ENCODE measurements around the gene NRXN3. TPM values are rescaled to one million over a fixed set of nuclear protein-coding genes. Genes with fewer than 3 reads are reported as not detected.

NRXN3 gene
- total and polyA plus RNA-seq, 5 donors from 2014 or later, result not detected

DNA sequence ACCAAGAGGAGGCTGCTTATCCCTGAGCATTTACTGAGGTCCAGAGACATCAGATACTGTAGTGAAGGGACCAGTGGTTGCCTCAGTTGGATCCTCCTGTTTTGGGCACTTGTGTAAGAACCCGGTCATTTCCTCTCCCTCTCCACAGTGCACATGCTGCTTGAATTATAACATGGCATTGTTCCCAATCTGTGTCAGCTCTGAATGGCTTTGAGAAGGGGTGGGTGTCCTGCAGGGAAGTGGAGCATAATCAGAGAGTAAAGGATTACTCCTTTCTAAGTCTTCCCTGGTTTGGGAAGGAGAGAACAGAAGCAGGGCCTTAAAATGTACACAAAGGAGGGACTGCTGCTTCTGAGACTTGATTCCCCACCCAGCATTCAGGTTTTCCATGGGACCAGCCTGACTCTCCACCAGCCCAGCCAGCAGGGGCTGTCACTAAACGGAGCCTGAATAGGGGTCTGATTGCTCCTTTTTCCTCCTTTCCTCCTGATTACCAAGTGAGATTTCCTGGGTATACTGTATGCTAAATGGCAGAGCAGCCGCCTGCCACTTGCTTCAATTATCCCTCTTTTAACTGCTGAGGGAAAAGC, 78.4 kb downstream of the NRXN3 start:
- H3K9me3 Mint-ChIP-seq, result peaks cover 0 to 2% (median 0%) of the 10 kb centered on the region in 7 donors
- H3K4me3 Mint-ChIP-seq, result no peak overlapping the region
- ATAC-seq (ENCODE audit: low read depth in 2 of 2), result no peak
- H3K27ac Mint-ChIP-seq, result no peak overlapping the region
- H3K4me1 ChIP-seq (ENCODE audit: control insufficient read depth, insufficient read depth, low read length, poor library complexity, severe bottlenecking), result no peaks in the 10 kb centered on the region
- H3K4me1 Mint-ChIP-seq, result no peaks in the 10 kb centered on the region
- no peaks in the 10 kb centered on the region for H3K9me3 ChIP-seq (ENCODE audit: control insufficient read depth in 2 of 2, low read length in 2 of 2)
- no peak overlapping the region for H3K27ac ChIP-seq (ENCODE audit: insufficient read depth, low read length, poor library complexity, severe bottlenecking)
- H3K27me3 ChIP-seq (ENCODE audit: control insufficient read depth, insufficient read depth, low read length), result no peaks in the 10 kb centered on the region
- no peaks in the 10 kb centered on the region for H3K36me3 Mint-ChIP-seq
- H3K27me3 Mint-ChIP-seq, result no peaks in the 10 kb centered on the region
- DNase-seq, result no peak
- H3K36me3 ChIP-seq (ENCODE audit: control insufficient read depth, insufficient read depth, low read length), result no peaks in the 10 kb centered on the region
- H3K4me3 ChIP-seq (ENCODE audit: low read depth, low read length), result no peak overlapping the region

- Histone ChIP-seq H3K4me1 (ENCODE audit: control insufficient read depth, insufficient read depth, low read length, poor library complexity, severe bottlenecking) (no peaks in the 10 kb centered on the region), H3K4me3 (ENCODE audit: low read depth, low read length) (no peak overlapping the region), H3K27me3 (ENCODE audit: control insufficient read depth, insufficient read depth, low read length) (no peaks in the 10 kb centered on the region), H3K27ac (ENCODE audit: insufficient read depth, low read length, poor library complexity, severe bottlenecking) (no peak overlapping the region), H3K9me3 (ENCODE audit: control insufficient read depth in 2 of 2, low read length in 2 of 2) (no peaks in the 10 kb centered on the region), H3K36me3 (ENCODE audit: control insufficient read depth, insufficient read depth, low read length) (no peaks in the 10 kb centered on the region)
- no peaks in the 10 kb centered on the region for H3K36me3 Mint-ChIP-seq
- H3K27ac Mint-ChIP-seq, result no peak overlapping the region
- H3K4me1 Mint-ChIP-seq, result no peaks in the 10 kb centered on the region
- no peak overlapping the region for H3K4me3 Mint-ChIP-seq
- DNase-seq, result no peak
- H3K9me3 Mint-ChIP-seq, result peaks cover 0 to 2% (median 0%) of the 10 kb centered on the region in 7 donors
- H3K27me3 Mint-ChIP-seq, result no peaks in the 10 kb centered on the region
- no peak for ATAC-seq (ENCODE audit: low read depth in 2 of 2)
Observed at GRCh38 chr14:78251308-78251707, 81.1 kb downstream of the NRXN3 start.

- Mint-ChIP-seq H3K4me1 (no peaks in the 10 kb centered on the region), H3K4me3 (no peak overlapping the region), H3K27ac (no peak overlapping the region), H3K9me3 (peaks cover 0 to 4% (median 0%) of the 10 kb centered on the region in 7 donors), H3K36me3 (no peaks in the 10 kb centered on the region), H3K27me3 (no peaks in the 10 kb centered on the region)
- DNase-seq (no peak), ATAC-seq (ENCODE audit: low read depth in 2 of 2) (no peak)
- no peak overlapping the region for H3K4me3 ChIP-seq (ENCODE audit: low read depth, low read length)
- no peaks in the 10 kb centered on the region for H3K27me3 ChIP-seq (ENCODE audit: control insufficient read depth, insufficient read depth, low read length)
- H3K4me1 ChIP-seq (ENCODE audit: control insufficient read depth, insufficient read depth, low read length, poor library complexity, severe bottlenecking), result no peaks in the 10 kb centered on the region
- H3K36me3 ChIP-seq (ENCODE audit: control insufficient read depth, insufficient read depth, low read length), result no peaks in the 10 kb centered on the region
- no peaks in the 10 kb centered on the region for H3K9me3 ChIP-seq (ENCODE audit: control insufficient read depth in 2 of 2, low read length in 2 of 2)
- no peak overlapping the region for H3K27ac ChIP-seq (ENCODE audit: insufficient read depth, low read length, poor library complexity, severe bottlenecking)
Observed at GRCh38 chr14:78253986-78254385, 83.8 kb downstream of the NRXN3 start.

DNA sequence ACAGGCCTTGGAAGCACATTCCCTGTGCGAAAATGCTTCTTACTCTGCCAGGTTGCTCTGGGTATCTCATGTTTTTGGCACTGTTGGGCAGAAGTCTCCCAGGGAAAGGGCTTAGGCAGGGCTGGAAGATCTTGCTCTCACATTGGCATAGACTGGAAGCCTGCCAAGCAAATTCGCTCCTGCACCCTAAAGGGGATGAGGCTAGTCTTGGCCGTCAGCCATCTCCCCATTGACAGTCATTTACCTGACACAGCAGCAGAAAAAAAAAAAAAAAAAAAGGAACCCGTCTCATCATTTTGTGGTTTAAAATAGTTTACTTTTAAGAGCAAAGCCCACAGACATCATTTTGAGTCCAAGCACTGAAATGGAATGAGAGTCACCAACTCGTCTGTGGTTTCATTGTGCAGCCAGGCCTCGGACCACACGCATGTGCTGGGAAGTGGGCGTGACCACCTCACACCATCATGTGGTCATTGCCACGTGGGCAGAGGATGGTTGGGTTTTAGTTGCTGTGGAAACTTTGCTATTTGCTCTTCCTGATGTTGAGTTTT, 84.8 kb downstream of the NRXN3 start:
- Mint-ChIP-seq H3K9me3 (peaks cover 0 to 4% (median 0%) of the 10 kb centered on the region in 7 donors), H3K36me3 (no peaks in the 10 kb centered on the region), H3K27me3 (no peaks in the 10 kb centered on the region), H3K4me3 (no peak overlapping the region), H3K27ac (no peak overlapping the region), H3K4me1 (no peaks in the 10 kb centered on the region)
- Histone ChIP-seq H3K4me3 (ENCODE audit: low read depth, low read length) (no peak overlapping the region), H3K9me3 (ENCODE audit: control insufficient read depth in 2 of 2, low read length in 2 of 2) (no peaks in the 10 kb centered on the region), H3K36me3 (ENCODE audit: control insufficient read depth, insufficient read depth, low read length) (no peaks in the 10 kb centered on the region), H3K27ac (ENCODE audit: insufficient read depth, low read length, poor library complexity, severe bottlenecking) (no peak overlapping the region), H3K4me1 (ENCODE audit: control insufficient read depth, insufficient read depth, low read length, poor library complexity, severe bottlenecking) (no peaks in the 10 kb centered on the region), H3K27me3 (ENCODE audit: control insufficient read depth, insufficient read depth, low read length) (no peaks in the 10 kb centered on the region)
- DNase-seq, result no peak
- ATAC-seq (ENCODE audit: low read depth in 2 of 2), result no peak

DNA sequence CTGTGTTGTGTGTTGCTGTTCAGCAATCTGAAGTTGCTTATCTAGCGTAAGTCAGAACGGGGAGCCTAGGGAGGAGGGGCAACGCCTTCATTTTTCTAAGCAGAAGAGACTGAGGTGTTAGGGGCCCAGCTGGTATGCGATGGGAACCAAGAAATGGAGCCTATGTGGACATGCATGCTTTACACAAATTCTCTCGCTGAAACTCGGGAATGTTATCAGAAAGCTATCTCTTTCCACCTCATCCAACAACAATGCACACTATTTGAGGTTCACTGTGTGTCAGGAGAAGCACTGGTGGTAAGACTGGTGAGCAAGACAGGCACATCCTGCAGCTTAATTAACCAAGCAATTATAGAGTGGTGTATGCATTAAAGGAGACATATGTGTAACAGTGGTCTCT, 89.7 kb downstream of the NRXN3 start:
- DNase-seq (no peak), ATAC-seq (ENCODE audit: low read depth in 2 of 2) (no peak)
- no peaks in the 10 kb centered on the region for H3K27me3 ChIP-seq (ENCODE audit: control insufficient read depth, insufficient read depth, low read length)
- H3K27ac ChIP-seq (ENCODE audit: insufficient read depth, low read length, poor library complexity, severe bottlenecking), result no peak overlapping the region
- H3K36me3 ChIP-seq (ENCODE audit: control insufficient read depth, insufficient read depth, low read length), result no peaks in the 10 kb centered on the region
- H3K36me3 Mint-ChIP-seq, result no peaks in the 10 kb centered on the region
- H3K4me1 Mint-ChIP-seq, result no peaks in the 10 kb centered on the region
- no peak overlapping the region for H3K4me3 ChIP-seq (ENCODE audit: low read depth, low read length)
- H3K27ac Mint-ChIP-seq, result no peak overlapping the region
- H3K27me3 Mint-ChIP-seq, result no peaks in the 10 kb centered on the region
- no peaks in the 10 kb centered on the region for H3K4me1 ChIP-seq (ENCODE audit: control insufficient read depth, insufficient read depth, low read length, poor library complexity, severe bottlenecking)
- H3K9me3 ChIP-seq (ENCODE audit: control insufficient read depth in 2 of 2, low read length in 2 of 2), result no peaks in the 10 kb centered on the region
- no peak overlapping the region for H3K4me3 Mint-ChIP-seq
- H3K9me3 Mint-ChIP-seq, result peaks cover 0 to 4% (median 2%) of the 10 kb centered on the region in 7 donors

- Histone ChIP-seq H3K27ac (ENCODE audit: insufficient read depth, low read length, poor library complexity, severe bottlenecking) (no peak overlapping the region), H3K27me3 (ENCODE audit: control insufficient read depth, insufficient read depth, low read length) (no peaks in the 10 kb centered on the region), H3K4me1 (ENCODE audit: control insufficient read depth, insufficient read depth, low read length, poor library complexity, severe bottlenecking) (no peaks in the 10 kb centered on the region), H3K9me3 (ENCODE audit: control insufficient read depth in 2 of 2, low read length in 2 of 2) (no peaks in the 10 kb centered on the region), H3K4me3 (ENCODE audit: low read depth, low read length) (no peak overlapping the region), H3K36me3 (ENCODE audit: control insufficient read depth, insufficient read depth, low read length) (no peaks in the 10 kb centered on the region)
- Mint-ChIP-seq H3K9me3 (peaks cover 0 to 5% (median 0%) of the 10 kb centered on the region in 7 donors), H3K4me1 (no peaks in the 10 kb centered on the region), H3K27me3 (no peaks in the 10 kb centered on the region), H3K36me3 (no peaks in the 10 kb centered on the region), H3K27ac (no peak overlapping the region), H3K4me3 (no peak overlapping the region)
- DNase-seq (no peak), ATAC-seq (ENCODE audit: low read depth in 2 of 2) (no peak)
Observed at GRCh38 chr14:78278464-78279250, 108.5 kb downstream of the NRXN3 start.

DNA sequence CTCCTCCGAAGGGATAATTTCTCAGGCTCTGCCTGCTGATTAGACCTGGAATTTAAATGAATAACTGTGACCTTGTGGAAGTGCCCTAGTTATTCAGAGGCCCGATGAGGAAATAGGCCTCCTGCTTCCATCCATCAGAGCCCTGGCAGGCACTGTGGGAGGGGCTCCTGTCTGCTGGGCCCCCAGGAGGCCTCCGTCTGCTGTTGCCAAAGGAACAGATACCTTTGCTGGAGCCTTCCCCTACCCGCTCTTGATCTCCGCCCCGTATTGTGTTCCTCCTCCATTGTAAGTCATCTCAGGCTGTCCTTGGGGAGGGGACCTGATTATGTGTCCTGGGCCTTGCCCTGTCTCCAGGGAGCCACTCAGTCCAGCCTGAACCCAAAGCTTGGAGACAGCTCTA, 112.3 kb downstream of the NRXN3 start:
- DNase-seq (no peak), ATAC-seq (ENCODE audit: low read depth in 2 of 2) (no peak)
- H3K4me1 Mint-ChIP-seq, result no peaks in the 10 kb centered on the region
- no peaks in the 10 kb centered on the region for H3K9me3 ChIP-seq (ENCODE audit: control insufficient read depth in 2 of 2, low read length in 2 of 2)
- H3K36me3 Mint-ChIP-seq, result no peaks in the 10 kb centered on the region
- H3K4me3 Mint-ChIP-seq, result no peak overlapping the region
- H3K9me3 Mint-ChIP-seq, result peaks cover 0 to 5% (median 0%) of the 10 kb centered on the region in 7 donors
- H3K27me3 ChIP-seq (ENCODE audit: control insufficient read depth, insufficient read depth, low read length), result no peaks in the 10 kb centered on the region
- H3K36me3 ChIP-seq (ENCODE audit: control insufficient read depth, insufficient read depth, low read length), result no peaks in the 10 kb centered on the region
- H3K4me1 ChIP-seq (ENCODE audit: control insufficient read depth, insufficient read depth, low read length, poor library complexity, severe bottlenecking), result no peaks in the 10 kb centered on the region
- H3K27me3 Mint-ChIP-seq, result no peaks in the 10 kb centered on the region
- no peak overlapping the region for H3K4me3 ChIP-seq (ENCODE audit: low read depth, low read length)
- H3K27ac Mint-ChIP-seq, result no peak overlapping the region
- H3K27ac ChIP-seq (ENCODE audit: insufficient read depth, low read length, poor library complexity, severe bottlenecking), result no peak overlapping the region

All from CD4-positive, CD25-positive, alpha-beta regulatory T cell (primary cell).